Fibroblast of peridontal ligament (primary cell): Measurements from ENCODE around the gene IRAK3.
"Not testable (repeated sequence)": the region's sequence is repeated elsewhere in the genome, so short reads cannot be mapped to it uniquely, and the experiment has no call there.

Source experiments
- DNase-seq: peaks from one replicate; pipeline ENCODE4 v3.0.0-alpha.2; 2010; ENCODE audit errors: extremely low read depth

The IRAK3 gene

GRCh38 chr12:66302827-66303169, 113.8 kb downstream of the IRAK3 start:
- DNase-seq, result no peak

GRCh38 chr12:66303316-66303804, 114.3 kb downstream of the IRAK3 start:
- DNase-seq, result not testable (repeated sequence)
